Mucosa of rectum (tissue), 2 donors: ENCODE data around the gene BTD.
"Not testable (repeated sequence)": the region's sequence is repeated elsewhere in the genome, so short reads cannot be mapped to it uniquely, and the experiment has no call there.

Experiments
- H3K27ac ChIP-seq, 2 donors: one replicate each; pipeline ENCODE4 v1.7.0; 2013; ENCODE audit warnings: inconsistent platforms in 2 of 2, low read depth in 2 of 2, low read length in 2 of 2
- H3K27me3 ChIP-seq, 2 donors: one replicate each; pipeline ENCODE4 v1.7.0; 2013; ENCODE audit warnings: low read length in 2 of 2; ENCODE audit not compliant: control insufficient read depth in 2 of 2, insufficient read depth in 2 of 2
- H3K36me3 ChIP-seq, 2 donors: one replicate each; pipeline ENCODE4 v1.7.0; 2013; ENCODE audit warnings: low read length in 2 of 2; ENCODE audit not compliant: control insufficient read depth in 2 of 2, insufficient read depth in 2 of 2
- H3K4me1 ChIP-seq, 2 donors: one replicate each; pipeline ENCODE4 v1.7.0; 2013; ENCODE audit warnings: low read length in 2 of 2, mild to moderate bottlenecking in 1 of 2; ENCODE audit not compliant: control insufficient read depth in 2 of 2, insufficient read depth in 2 of 2
- H3K4me3 ChIP-seq, 2 donors: one replicate each; pipeline ENCODE4 v1.7.0; 2013; ENCODE audit warnings: low read length in 2 of 2
- H3K9ac ChIP-seq, 2 donors: one replicate each; pipeline ENCODE4 v1.7.0; 2013; ENCODE audit warnings: low read length in 2 of 2, low read depth in 1 of 2, mild to moderate bottlenecking in 1 of 2
- H3K9me3 ChIP-seq, 2 donors: one replicate each; pipeline ENCODE4 v1.7.0; 2013; ENCODE audit warnings: low read length in 2 of 2; ENCODE audit not compliant: control insufficient read depth in 2 of 2
- donor health status: healthy.
- donor health status: Normal muscosa, but diverticular disease.

BTD gene

GRCh38 chr3:15602146-15602536, 596 bp downstream of the BTD start:
- Histone ChIP-seq H3K9me3 (no peaks in the 10 kb centered on the region), H3K9ac (peak overlapping the region; percentile 65 to 87), H3K4me1 (peaks cover 15 to 18% of the 10 kb centered on the region in 2 donors), H3K36me3 (peaks cover 6 to 14% of the 10 kb centered on the region in 2 donors), H3K27me3 (no peaks in the 10 kb centered on the region), H3K4me3 (peak overlapping the region; percentile 85 to 100), H3K27ac (peak overlapping the region; percentile 88 to 92)

GRCh38 chr3:15602816-15603215, 1.3 kb downstream of the BTD start:
- Histone ChIP-seq H3K4me3 (peak overlapping the region in 1 of 2 donors; percentile 100), H3K4me1 (peaks cover 21 to 24% of the 10 kb centered on the region in 2 donors)
- H3K27me3 ChIP-seq, H3K27ac ChIP-seq, H3K9me3 ChIP-seq, H3K9ac ChIP-seq, H3K36me3 ChIP-seq: not testable (repeated sequence)

GRCh38 chr3:15604584-15604983, 3.0 kb downstream of the BTD start:
- not testable (repeated sequence) for H3K36me3 ChIP-seq, H3K9ac ChIP-seq, H3K27me3 ChIP-seq, H3K9me3 ChIP-seq, H3K4me3 ChIP-seq, H3K27ac ChIP-seq
- peaks cover 24 to 28% of the 10 kb centered on the region in 2 donors for H3K4me1 ChIP-seq

- Histone ChIP-seq H3K27me3 (no peaks in the 10 kb centered on the region), H3K4me1 (peaks cover 15 to 20% of the 10 kb centered on the region in 2 donors), H3K9ac (no peak overlapping the region), H3K4me3 (no peak overlapping the region), H3K27ac (peak overlapping the region; percentile 51 to 54), H3K9me3 (no peaks in the 10 kb centered on the region), H3K36me3 (no peaks in the 10 kb centered on the region)
Measured at GRCh38 chr3:15606434-15606891, 4.9 kb downstream of the BTD start.

GRCh38 chr3:15610082-15610759, 8.7 kb downstream of the BTD start:
- Histone ChIP-seq H3K9me3 (no peaks in the 10 kb centered on the region), H3K4me1 (peaks cover 10 to 20% of the 10 kb centered on the region in 2 donors), H3K4me3 (no peak overlapping the region), H3K36me3 (no peaks in the 10 kb centered on the region), H3K27me3 (no peaks in the 10 kb centered on the region), H3K27ac (no peak overlapping the region), H3K9ac (no peak overlapping the region)

GRCh38 chr3:15611018-15611417, 9.5 kb downstream of the BTD start:
- H3K4me3 ChIP-seq: no peak overlapping the region
- H3K9me3 ChIP-seq: no peaks in the 10 kb centered on the region
- no peak overlapping the region for H3K27ac ChIP-seq
- H3K4me1 ChIP-seq: peaks cover 10 to 20% of the 10 kb centered on the region in 2 donors
- no peaks in the 10 kb centered on the region for H3K27me3 ChIP-seq
- H3K9ac ChIP-seq: no peak overlapping the region
- H3K36me3 ChIP-seq: no peaks in the 10 kb centered on the region

GRCh38 chr3:15612001-15612400, 10.5 kb downstream of the BTD start:
- H3K9ac ChIP-seq: no peak overlapping the region
- H3K4me1 ChIP-seq: peaks cover 10 to 12% of the 10 kb centered on the region in 2 donors
- no peak overlapping the region for H3K27ac ChIP-seq
- H3K9me3 ChIP-seq: no peaks in the 10 kb centered on the region
- H3K27me3 ChIP-seq: no peaks in the 10 kb centered on the region
- no peaks in the 10 kb centered on the region for H3K36me3 ChIP-seq
- H3K4me3 ChIP-seq: no peak overlapping the region

- H3K9me3 ChIP-seq: peaks cover 0 to 3% of the 10 kb centered on the region in 2 donors
- H3K27ac ChIP-seq: no peak overlapping the region
- no peaks in the 10 kb centered on the region for H3K36me3 ChIP-seq
- peaks cover 0 to 2% of the 10 kb centered on the region in 2 donors for H3K4me1 ChIP-seq
- H3K9ac ChIP-seq: no peak overlapping the region
- no peaks in the 10 kb centered on the region for H3K27me3 ChIP-seq
- H3K4me3 ChIP-seq: no peak overlapping the region
Measured at GRCh38 chr3:15614958-15615357, 13.4 kb downstream of the BTD start.

- Histone ChIP-seq H3K27me3 (no peaks in the 10 kb centered on the region), H3K27ac (no peak overlapping the region), H3K9ac (no peak overlapping the region), H3K4me3 (no peak overlapping the region), H3K9me3 (peaks cover 2 to 5% of the 10 kb centered on the region in 2 donors), H3K36me3 (no peaks in the 10 kb centered on the region), H3K4me1 (peaks cover 0 to under 1% of the 10 kb centered on the region in 2 donors)
Measured at GRCh38 chr3:15616053-15616452, 14.5 kb downstream of the BTD start.

GRCh38 chr3:15619659-15620464, 18.3 kb downstream of the BTD start:
- H3K27ac ChIP-seq, H3K9ac ChIP-seq: not testable (repeated sequence)

More at GRCh38 chr3:15619659-15620464, 18.3 kb downstream of the BTD start:
- H3K27me3 ChIP-seq, H3K4me1 ChIP-seq, H3K36me3 ChIP-seq, H3K9me3 ChIP-seq, H3K4me3 ChIP-seq: not testable (repeated sequence)
